IPS-20b (cell line): ENCODE data around the gene LRIF1.
A peak's percentile ranks its signal among the peaks of the same experiment; 100 is the strongest.
"Not testable (repeated sequence)": the region's sequence is repeated elsewhere in the genome, so short reads cannot be mapped to it uniquely, and the experiment has no call there.

ENCODE experiments used
- H3K27ac ChIP-seq: one replicate; pipeline ENCODE4 v1.5.1; 2013; ENCODE audit warnings: low read length
- H3K27me3 ChIP-seq: 2 replicates; pipeline ENCODE4 v1.6.1; 2013; ENCODE audit warnings: mild to moderate bottlenecking, low read length, inconsistent platforms; ENCODE audit not compliant: insufficient read depth
- H3K36me3 ChIP-seq: 2 replicates; pipeline ENCODE4 v1.6.1; 2013; ENCODE audit warnings: low read depth, mild to moderate bottlenecking, inconsistent platforms, low read length, moderate library complexity; ENCODE audit not compliant: insufficient read depth
- H3K4me1 ChIP-seq: 2 replicates; pipeline ENCODE4 v1.6.1; 2013; ENCODE audit warnings: mild to moderate bottlenecking, control low read depth, inconsistent platforms, low read length, moderate library complexity; ENCODE audit not compliant: insufficient read depth
- H3K4me3 ChIP-seq: 2 replicates; pipeline ENCODE4 v1.5.1; 2013; ENCODE audit warnings: mild to moderate bottlenecking, low read length, inconsistent platforms
- H3K9ac ChIP-seq: 2 replicates; pipeline ENCODE4 v1.6.1; 2013; ENCODE audit warnings: low read depth, mild to moderate bottlenecking, inconsistent platforms, low read length, moderate library complexity
- H3K9me3 ChIP-seq: 2 replicates; pipeline ENCODE4 v1.6.1; 2013; ENCODE audit warnings: mild to moderate bottlenecking, low read depth, low read length, inconsistent platforms; ENCODE audit not compliant: insufficient read depth

Gene LRIF1, protein sequence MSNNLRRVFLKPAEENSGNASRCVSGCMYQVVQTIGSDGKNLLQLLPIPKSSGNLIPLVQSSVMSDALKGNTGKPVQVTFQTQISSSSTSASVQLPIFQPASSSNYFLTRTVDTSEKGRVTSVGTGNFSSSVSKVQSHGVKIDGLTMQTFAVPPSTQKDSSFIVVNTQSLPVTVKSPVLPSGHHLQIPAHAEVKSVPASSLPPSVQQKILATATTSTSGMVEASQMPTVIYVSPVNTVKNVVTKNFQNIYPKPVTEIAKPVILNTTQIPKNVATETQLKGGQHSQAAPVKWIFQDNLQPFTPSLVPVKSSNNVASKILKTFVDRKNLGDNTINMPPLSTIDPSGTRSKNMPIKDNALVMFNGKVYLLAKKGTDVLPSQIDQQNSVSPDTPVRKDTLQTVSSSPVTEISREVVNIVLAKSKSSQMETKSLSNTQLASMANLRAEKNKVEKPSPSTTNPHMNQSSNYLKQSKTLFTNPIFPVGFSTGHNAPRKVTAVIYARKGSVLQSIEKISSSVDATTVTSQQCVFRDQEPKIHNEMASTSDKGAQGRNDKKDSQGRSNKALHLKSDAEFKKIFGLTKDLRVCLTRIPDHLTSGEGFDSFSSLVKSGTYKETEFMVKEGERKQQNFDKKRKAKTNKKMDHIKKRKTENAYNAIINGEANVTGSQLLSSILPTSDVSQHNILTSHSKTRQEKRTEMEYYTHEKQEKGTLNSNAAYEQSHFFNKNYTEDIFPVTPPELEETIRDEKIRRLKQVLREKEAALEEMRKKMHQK

DNA sequence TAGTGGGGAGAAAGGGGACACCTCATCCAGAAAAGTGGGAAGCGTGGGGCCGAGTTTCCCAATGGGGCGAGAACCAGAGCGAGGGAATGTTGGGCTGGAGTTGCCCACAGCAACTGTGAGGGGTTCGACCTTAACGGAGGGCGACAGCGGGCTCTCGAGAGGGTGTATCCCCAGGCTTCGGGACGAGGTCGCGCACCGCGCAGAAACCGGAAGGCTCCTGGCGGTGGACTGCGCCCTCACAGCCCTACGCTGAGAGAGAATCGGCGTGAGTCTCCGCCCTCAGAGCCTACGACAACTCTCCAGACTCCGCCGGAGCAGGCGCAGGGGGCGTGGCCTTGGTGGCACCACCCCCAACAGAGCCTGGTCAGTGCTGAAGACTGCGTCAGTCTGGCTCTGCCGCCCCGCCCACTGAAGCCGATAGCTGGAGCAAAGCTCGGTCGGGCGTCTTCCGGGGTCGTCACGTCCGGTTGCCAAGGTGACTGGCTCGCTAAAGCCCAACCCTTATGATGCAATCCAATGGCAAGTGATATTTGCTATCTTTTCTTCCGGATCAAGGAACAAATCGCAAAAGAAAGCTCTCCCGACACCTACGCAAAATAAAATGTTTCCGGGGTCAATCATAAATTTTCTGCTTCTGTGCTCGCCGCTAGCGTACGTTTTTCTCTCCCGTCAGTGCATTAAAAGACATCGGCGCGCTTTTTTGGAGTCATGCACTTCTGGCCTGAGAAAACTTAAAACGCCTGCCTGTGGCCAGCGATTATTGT is at the start of gene LRIF1:
LRIF1 (minus strand) TSS at position 232 of the 764 bp plus-strand sequence. CDS start 234 bp downstream, outside the sequence.
- peaks cover 4% of the 10 kb centered on the region for H3K4me1 ChIP-seq

DNA sequence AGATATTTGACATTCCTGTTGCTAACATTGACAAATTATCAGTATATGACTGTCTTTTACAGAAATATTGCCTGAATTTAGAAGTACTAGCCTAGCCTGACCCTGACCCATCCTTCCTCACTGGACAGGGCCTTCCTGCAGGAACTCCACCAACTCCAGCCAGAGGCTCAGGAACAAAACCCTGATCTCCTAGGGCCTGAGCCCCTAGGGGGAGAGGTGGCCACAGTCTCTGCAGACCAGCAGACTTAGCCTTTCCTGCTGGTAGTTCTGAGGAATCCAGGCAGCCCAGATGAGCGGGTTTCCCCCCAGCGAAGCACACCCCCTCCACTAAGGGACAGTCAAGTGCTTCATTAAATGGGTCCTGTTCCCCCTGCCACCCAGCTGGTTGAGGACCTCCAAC is 44.3 kb upstream of the LRIF1 start:
- Histone ChIP-seq H3K4me3 (no peak overlapping the region), H3K36me3 (no peaks in the 10 kb centered on the region), H3K27ac (no peak overlapping the region), H3K9me3 (peaks cover 38% of the 10 kb centered on the region; the same call in 1 of the 2 replicates), H3K9ac (no peak overlapping the region), H3K27me3 (no peaks in the 10 kb centered on the region), H3K4me1 (no peaks in the 10 kb centered on the region)

More for the DNA sequence above, at the start of gene LRIF1:
- Histone ChIP-seq H3K27ac (peak within 1 kb of the TSS; percentile 52), H3K9ac (peak within 1 kb of the TSS; percentile 92), H3K9me3 (peaks cover 11% of the 10 kb centered on the region; the same call in 1 of the 2 replicates), H3K4me3 (peak within 1 kb of the TSS; percentile 89), H3K36me3 (no peaks in the 10 kb centered on the region), H3K27me3 (no peaks in the 10 kb centered on the region)

DNA sequence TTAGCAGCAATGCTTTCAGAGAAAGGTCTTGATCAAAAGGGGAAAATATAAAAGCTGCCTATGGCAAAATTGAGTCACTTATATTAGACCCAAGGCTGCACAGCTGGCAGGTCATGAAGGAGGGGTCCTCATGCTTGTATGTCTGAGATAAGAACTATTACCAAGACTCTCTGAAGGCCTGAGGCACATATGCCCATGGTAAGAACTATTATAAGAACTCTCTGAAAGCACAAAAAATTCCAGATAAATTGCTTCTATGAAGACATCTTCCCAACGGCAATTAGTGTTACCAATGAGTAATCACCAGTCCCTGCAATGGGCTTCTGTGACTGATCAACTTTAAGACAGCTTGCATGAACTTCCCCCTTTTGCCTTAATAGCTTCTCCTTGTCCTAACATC is 42.8 kb upstream of the LRIF1 start:
- Histone ChIP-seq H3K9me3 (peaks cover 42% of the 10 kb centered on the region; the same call in 1 of the 2 replicates), H3K9ac (no peak overlapping the region), H3K36me3 (no peaks in the 10 kb centered on the region), H3K4me1 (no peaks in the 10 kb centered on the region), H3K4me3 (no peak overlapping the region), H3K27me3 (no peaks in the 10 kb centered on the region), H3K27ac (no peak overlapping the region)

DNA sequence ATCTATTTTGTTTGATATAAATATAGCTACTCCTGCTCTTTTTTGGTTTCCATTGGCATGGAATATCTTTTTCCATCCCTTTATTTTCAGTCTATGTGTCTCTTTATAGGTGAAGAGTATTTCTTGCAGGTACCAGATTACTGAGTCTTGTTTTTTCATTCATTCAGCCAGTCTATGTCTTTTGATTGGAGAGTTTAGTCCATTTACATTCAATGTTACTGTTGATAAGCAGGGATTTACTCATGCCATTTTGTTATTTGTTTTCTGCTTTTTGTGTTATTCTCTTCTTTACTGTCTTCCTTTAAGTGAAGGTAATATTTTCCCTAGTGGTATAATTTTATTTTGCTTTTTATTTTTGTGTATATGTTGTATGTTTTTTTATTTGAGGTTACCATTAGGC is 35.9 kb upstream of the LRIF1 start:
- H3K36me3 ChIP-seq, H3K9ac ChIP-seq, H3K27ac ChIP-seq, H3K4me3 ChIP-seq, H3K4me1 ChIP-seq, H3K27me3 ChIP-seq: not testable (repeated sequence)
- peaks cover 12% of the 10 kb centered on the region; the same call in 1 of the 2 replicates for H3K9me3 ChIP-seq

DNA sequence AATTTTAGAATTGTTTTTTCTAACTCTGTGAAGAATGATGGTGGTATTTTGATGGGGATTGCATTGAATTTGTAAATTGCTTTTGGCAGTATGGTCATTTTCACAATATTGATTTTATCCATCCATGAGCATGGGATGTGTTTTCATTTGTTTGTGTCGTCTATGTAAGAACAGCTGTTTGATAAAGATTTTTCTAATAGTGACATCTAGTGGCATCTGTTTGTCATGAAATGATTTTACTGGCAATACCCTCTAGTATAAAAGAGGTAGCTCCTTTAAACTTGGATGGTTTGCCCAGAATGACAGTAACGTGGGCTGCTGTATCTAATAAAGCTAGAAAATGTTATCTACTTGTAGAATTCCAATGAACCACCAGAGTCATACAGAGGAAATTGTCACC is 28.6 kb upstream of the LRIF1 start:
- H3K4me1 ChIP-seq, H3K4me3 ChIP-seq, H3K36me3 ChIP-seq, H3K27me3 ChIP-seq, H3K9ac ChIP-seq, H3K9me3 ChIP-seq, H3K27ac ChIP-seq: not testable (repeated sequence)

DNA sequence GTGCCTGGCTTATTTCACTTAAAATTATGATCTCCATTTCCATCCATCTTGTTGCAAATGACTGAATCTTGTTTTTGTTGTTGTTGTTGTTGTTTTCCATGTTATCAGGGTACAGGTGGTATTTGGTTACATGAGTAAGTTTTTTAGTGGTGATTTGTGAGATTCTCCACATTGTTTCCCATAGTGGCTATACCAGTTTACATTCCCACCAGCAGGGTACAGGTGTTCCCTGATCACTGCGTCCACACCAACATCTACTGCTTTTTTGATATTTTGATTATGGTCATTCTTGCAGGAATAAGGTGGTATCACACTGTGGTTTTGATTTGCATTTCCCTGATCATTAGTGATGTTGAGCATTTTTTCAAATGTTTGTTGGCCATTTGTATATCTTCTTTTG is 27.6 kb upstream of the LRIF1 start:
- not testable (repeated sequence) for H3K9me3 ChIP-seq, H3K27ac ChIP-seq, H3K27me3 ChIP-seq, H3K4me3 ChIP-seq, H3K9ac ChIP-seq, H3K36me3 ChIP-seq, H3K4me1 ChIP-seq

DNA sequence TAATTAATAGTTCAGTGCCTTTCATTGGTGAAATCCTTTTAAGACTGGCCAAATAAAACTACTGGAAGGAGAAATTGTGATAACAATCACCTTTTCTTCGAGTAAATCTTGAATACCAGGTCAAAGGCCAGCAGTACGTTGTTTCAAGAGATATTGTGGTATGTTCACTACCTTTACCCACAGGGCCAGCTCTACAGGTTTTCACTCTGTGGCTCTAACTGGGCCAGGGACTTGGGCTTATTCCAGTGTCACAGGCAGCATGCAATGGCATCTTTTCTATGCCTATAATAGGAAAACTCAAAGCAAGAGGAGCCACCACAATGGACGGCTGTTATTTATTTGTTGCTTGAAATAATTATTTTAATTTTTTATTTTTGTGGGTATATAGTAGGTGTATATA is 26.8 kb upstream of the LRIF1 start:
- H3K9ac ChIP-seq = no peak overlapping the region
- H3K27me3 ChIP-seq = no peaks in the 10 kb centered on the region
- H3K4me1 ChIP-seq = no peaks in the 10 kb centered on the region
- H3K9me3 ChIP-seq = no peaks in the 10 kb centered on the region
- no peaks in the 10 kb centered on the region for H3K36me3 ChIP-seq
- H3K4me3 ChIP-seq = no peak overlapping the region
- no peak overlapping the region for H3K27ac ChIP-seq

DNA sequence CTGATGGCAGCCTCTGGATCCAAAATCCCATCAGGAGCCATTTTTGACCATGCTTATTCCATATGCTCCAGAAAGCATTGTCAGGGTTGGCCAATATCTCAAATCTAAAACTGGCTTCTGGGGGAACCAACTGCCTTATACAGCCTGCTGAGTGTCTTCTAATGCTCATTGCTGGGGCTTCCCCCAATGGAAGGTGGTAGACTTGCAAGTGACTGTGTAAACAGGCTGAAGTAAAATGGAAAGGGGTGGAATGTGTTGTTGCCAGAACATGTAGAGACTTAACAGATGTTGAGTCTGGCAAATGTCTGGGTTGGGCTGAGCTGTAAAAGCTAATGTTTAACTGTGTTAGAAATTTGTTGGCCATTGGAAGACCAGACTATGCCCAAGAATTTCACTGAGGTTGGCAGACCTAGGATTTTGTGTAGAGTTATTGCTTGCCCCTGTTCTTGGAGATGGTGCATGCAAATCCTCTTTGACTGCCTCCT is 22.7 kb upstream of the LRIF1 start:
- Histone ChIP-seq H3K9me3 (no peaks in the 10 kb centered on the region; the same call in 1 of the 2 replicates), H3K36me3 (no peaks in the 10 kb centered on the region), H3K9ac (no peak overlapping the region), H3K4me1 (no peaks in the 10 kb centered on the region), H3K4me3 (no peak overlapping the region), H3K27ac (no peak overlapping the region), H3K27me3 (no peaks in the 10 kb centered on the region; the same call in 1 of the 2 replicates)

DNA sequence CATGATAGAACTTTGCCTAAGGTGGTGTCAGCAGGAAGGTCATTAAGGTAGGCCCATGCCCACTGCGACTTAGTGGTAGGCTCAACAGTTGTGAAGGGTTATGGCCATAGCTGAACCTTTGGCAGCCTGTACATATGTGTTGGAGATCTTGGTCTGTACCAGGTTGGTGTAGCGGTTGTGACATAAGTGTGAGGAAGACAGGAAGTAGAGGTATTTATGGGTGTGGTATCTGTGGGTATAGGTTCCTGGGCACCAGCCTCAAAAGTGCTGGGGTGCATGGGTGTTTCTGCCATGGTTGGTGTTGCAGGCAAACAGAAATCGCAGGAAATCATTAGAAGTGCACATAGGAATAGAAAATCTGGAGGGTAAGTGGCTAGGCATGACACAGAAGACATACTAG is 18.6 kb upstream of the LRIF1 start:
- peaks cover 26% of the 10 kb centered on the region for H3K9me3 ChIP-seq
- H3K27me3 ChIP-seq = no peaks in the 10 kb centered on the region; the same call in 1 of the 2 replicates
- H3K27ac ChIP-seq = no peak overlapping the region
- no peaks in the 10 kb centered on the region for H3K4me1 ChIP-seq
- no peak overlapping the region for H3K4me3 ChIP-seq
- no peaks in the 10 kb centered on the region for H3K36me3 ChIP-seq
- no peak overlapping the region for H3K9ac ChIP-seq

DNA sequence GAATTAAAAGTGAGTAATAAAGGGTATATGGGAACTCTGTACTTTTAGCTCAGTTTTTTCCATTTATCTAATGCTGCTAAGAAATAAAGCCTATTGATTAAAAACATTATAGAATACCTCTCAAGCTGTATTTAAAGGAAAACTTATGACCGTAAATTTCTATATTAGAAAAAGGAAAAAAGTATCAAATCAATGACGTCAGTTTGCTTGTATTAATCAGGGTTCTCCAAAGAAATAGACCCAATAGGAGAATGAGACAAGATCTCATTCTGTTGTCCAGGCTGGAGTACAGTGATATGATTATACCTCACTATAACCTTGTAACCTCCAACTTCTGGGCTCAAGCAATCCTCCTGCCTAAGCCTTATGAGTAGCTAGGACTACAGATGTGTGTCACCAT is 15.4 kb upstream of the LRIF1 start:
- Histone ChIP-seq H3K4me3 (no peak overlapping the region), H3K9me3 (peaks cover 32% of the 10 kb centered on the region), H3K36me3 (no peaks in the 10 kb centered on the region)

DNA sequence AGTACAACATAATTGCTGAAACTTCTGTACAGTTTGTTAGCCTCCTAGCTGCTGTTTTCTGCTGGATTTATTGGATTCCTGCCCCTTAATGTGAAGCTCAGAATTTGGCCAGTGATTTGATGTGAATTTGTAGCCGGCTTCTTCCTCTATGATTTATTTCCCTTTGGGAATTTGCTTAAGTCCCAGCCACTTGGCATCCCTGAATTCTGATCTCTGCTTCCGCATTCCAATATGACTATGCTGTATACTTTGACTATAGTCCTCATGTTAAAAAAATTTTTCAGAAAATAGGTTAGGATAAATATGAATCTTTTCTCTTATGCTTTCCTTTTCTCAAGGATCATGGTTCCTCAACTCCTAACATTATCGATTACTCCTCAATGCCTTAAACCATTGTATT is 12.4 kb upstream of the LRIF1 start:
- Histone ChIP-seq H3K27ac (no peak overlapping the region), H3K27me3 (peaks cover 4% of the 10 kb centered on the region; the same call in 1 of the 2 replicates), H3K36me3 (no peaks in the 10 kb centered on the region), H3K9ac (no peak overlapping the region), H3K4me3 (no peak overlapping the region), H3K9me3 (peaks cover 31% of the 10 kb centered on the region), H3K4me1 (no peaks in the 10 kb centered on the region)

More for the DNA sequence above, 15.4 kb upstream of the LRIF1 start:
- Histone ChIP-seq H3K27ac (no peak overlapping the region), H3K27me3 (no peaks in the 10 kb centered on the region; the same call in 1 of the 2 replicates), H3K9ac (no peak overlapping the region), H3K4me1 (no peaks in the 10 kb centered on the region)
